K562 (cell line): ENCODE data around the gene APOM. TPM values are rescaled to one million over a fixed set of nuclear protein-coding genes. Genes with fewer than 3 reads are reported as not detected.
A peak's percentile ranks its signal among the peaks of the same experiment; 100 is the strongest.

ENCODE experiments used
- CXXC5 ChIP-seq: fragments of 250-450 bp; sonication (Bioruptor Pico); IDR thresholded peaks from 2 replicates; pipeline ENCODE4 v1.8.0; 2022; ENCODE audit warnings: inconsistent platforms, mild to moderate bottlenecking, moderate library complexity
- EHMT2 ChIP-seq: fragments of 450-650 bp; IDR thresholded peaks from 2 replicates; pipeline ENCODE4 v1.6.1; 2018; ENCODE audit warnings: antibody characterized with exemption
- FOXK1 ChIP-seq: sonication (generic); formaldehyde crosslinking; IDR thresholded peaks from 2 replicates; pipeline ENCODE4 v1.8.0; 2022; ENCODE audit warnings: missing genetic modification reagents, mild to moderate bottlenecking, borderline replicate concordance
- GATAD2A ChIP-seq: fragments of 450-650 bp; IDR thresholded peaks from 2 replicates; pipeline ENCODE4 v1.6.1; 2017
- LCOR ChIP-seq: sonication (generic); formaldehyde crosslinking; IDR thresholded peaks from 2 replicates; pipeline ENCODE4 v1.8.0; 2022; ENCODE audit warnings: mild to moderate bottlenecking, missing genetic modification reagents
- MED1 ChIP-seq: sonication (generic); formaldehyde crosslinking; IDR thresholded peaks from 2 replicates; pipeline ENCODE4 v1.8.1; 2023; ENCODE audit warnings: missing genetic modification reagents, borderline replicate concordance
- PHF8 ChIP-seq: fragments of 200-600 bp; sonication (generic); IDR thresholded peaks from 2 replicates; pipeline ENCODE4 v1.6.1; 2012; ENCODE audit warnings: mixed run types, mild to moderate bottlenecking, inconsistent platforms, low read length, moderate library complexity, borderline replicate concordance
- RHOXF2B ChIP-seq: fragments of 250-450 bp; sonication (Bioruptor Pico); conservative IDR thresholded peaks from 2 replicates; pipeline ENCODE4 v1.5.1; 2021
- SIN3A ChIP-seq, 2 experiments: fragments of 150-350 bp in 1 of 2; IDR thresholded peaks; 2 replicates each; pipeline ENCODE4 v1.6.1; 2011 to 2016; ENCODE audit warnings: borderline replicate concordance in 2 of 2, low read depth in 2 of 2, low read length in 2 of 2, mild to moderate bottlenecking in 2 of 2, moderate library complexity in 2 of 2; ENCODE audit not compliant: control insufficient read depth in 1 of 2
- WHSC1 ChIP-seq: IDR thresholded peaks from one replicate; pipeline ENCODE4 v1.6.1; 2012; ENCODE audit warnings: low read length, control low read depth, inconsistent platforms
- ZBTB17 ChIP-seq: fragments of 450-650 bp; formaldehyde crosslinking; IDR thresholded peaks from 2 replicates; pipeline ENCODE4 v1.4.0; 2020; ENCODE audit warnings: mild to moderate bottlenecking
- ZNF12 ChIP-seq: sonication (generic); formaldehyde crosslinking; IDR thresholded peaks from 2 replicates; pipeline ENCODE4 v1.4.0; 2020; ENCODE audit warnings: mild to moderate bottlenecking, missing genetic modification reagents
- ZNF175 ChIP-seq: fragments of 200-800 bp; sonication (Bioruptor generic); IDR thresholded peaks from 2 replicates; pipeline ENCODE4 v1.6.1; 2016; ENCODE audit warnings: low read depth, mild to moderate bottlenecking, missing genetic modification characterization, missing compliant biosample characterization
- polyA plus RNA-seq, 8 experiments: library from polyadenylated mRNA; depleted of rRNA in 4 of 8; stranded (reverse) in 5 of 8; unstranded in 3 of 8; fragments of >200 nt; fragmentation: Nextera tagmentation in 2 of 8; fragmentation: Illumina TruSeq in 1 of 8; extraction: Ambion mirVana in 2 of 8; extraction: Trizol in 1 of 8; gene quantifications; 2 replicates each; pipeline versions ENCODE4 v1.2.1 to v1.2.3, GENCODE V29; 2011 to 2014; ENCODE audit warnings: inconsistent platforms in 1 of 8, missing spikeins in 1 of 8
- total RNA-seq, 7 experiments: library from RNA; depleted of rRNA in 6 of 7; stranded (reverse); fragments of >200 nt in 6 of 7; fragmentation: Illumina TruSeq in 2 of 7; extraction: Trizol in 2 of 7; gene quantifications; 2 replicates each; pipeline versions ENCODE4 v1.2.1 to v1.2.3, GENCODE V29; 2011 to 2021; ENCODE audit warnings: low replicate concordance in 1 of 7
- TF ChIP-seq, protein P1 (sequence below): sonication (generic); formaldehyde crosslinking; IDR thresholded peaks from 2 replicates; pipeline ENCODE4 v1.8.0; 2022; ENCODE audit warnings: mild to moderate bottlenecking, missing genetic modification reagents
- TF ChIP-seq, protein P2 (sequence below): fragments of 450-650 bp; IDR thresholded peaks from 2 replicates; pipeline ENCODE4 v1.6.1; 2018; ENCODE audit warnings: mild to moderate bottlenecking, low read depth; ENCODE audit not compliant: partially characterized antibody
- TF ChIP-seq, protein P3 (sequence below): fragments of 250-450 bp; sonication (Bioruptor Pico); IDR thresholded peaks from 2 replicates; pipeline ENCODE4 v1.5.0; 2021
- TF ChIP-seq, protein P4 (sequence below): IDR thresholded peaks from 2 replicates; pipeline ENCODE4 v1.6.1; 2011; ENCODE audit not compliant: insufficient read length; ENCODE audit errors: extremely low read depth
- TF ChIP-seq, protein P5 (sequence below): fragments of 450-650 bp; formaldehyde crosslinking; IDR thresholded peaks from 2 replicates; pipeline ENCODE4 v1.4.0; 2020; ENCODE audit warnings: mild to moderate bottlenecking, moderate library complexity
- TF ChIP-seq, protein P6 (sequence below), 2 experiments: fragments of 450-650 bp in 1 of 2; sonication (generic) in 1 of 2; formaldehyde crosslinking in 1 of 2; IDR thresholded peaks in 1 of 2; conservative IDR thresholded peaks in 1 of 2; 2 replicates each; pipeline versions ENCODE4 v1.6.1 to v1.8.1; 2016 to 2023; ENCODE audit warnings: mild to moderate bottlenecking in 2 of 2, moderate library complexity in 2 of 2, inconsistent platforms in 1 of 2, missing genetic modification reagents in 1 of 2

The APOM gene
- total and polyA plus RNA-seq, 9 of the 15 experiments (the other 6 are each of a cell fraction or from before 2014, with no cell fraction given) = 5.7 to 24.3 (median 10.4) TPM

DNA sequence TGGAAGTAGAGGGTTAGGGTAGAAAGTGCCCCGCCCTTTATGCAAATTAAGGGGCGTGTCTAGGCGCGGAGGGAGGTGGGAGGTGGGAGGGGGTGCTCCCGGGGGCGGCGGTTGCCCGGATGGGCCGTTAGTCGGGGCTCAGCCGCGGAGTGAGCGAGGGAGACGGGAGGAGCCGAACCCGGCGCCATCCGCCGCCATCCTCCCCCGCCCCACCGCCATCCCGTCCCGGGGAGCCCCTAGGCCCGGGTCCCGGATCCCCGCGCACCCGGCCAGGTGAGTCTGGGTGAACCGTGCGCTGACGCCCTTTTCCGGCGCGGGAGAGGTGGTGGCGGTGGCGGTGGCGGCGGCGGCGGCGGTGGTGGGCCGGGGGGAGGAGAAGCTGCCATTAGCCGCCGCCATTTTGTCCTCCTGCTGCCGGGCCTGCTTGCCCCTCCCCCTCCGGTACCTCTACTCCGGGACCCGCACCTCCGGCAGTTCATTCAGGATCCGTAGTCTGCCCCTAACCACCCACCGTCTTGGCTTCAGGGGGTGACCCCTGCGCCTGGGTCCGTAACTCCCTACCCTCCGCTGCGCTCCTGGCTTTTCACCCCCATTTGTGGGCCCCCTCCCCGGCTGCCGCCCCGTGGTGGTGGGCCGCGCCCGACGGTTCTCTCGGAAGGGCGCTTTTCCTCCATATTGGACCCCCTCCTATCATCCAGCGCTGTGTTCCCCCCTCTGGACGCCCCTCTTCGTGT, 34.9 kb upstream of the APOM start, which contains the start of gene PRRC2A (continued):
- TF ChIP-seq WHSC1 (no peak), MED1 (no peak), ZNF175 (CRISPR knock-in tag) (peak; percentile 86), RHOXF2B (CRISPR knock-in tag) (no peak), LCOR (CRISPR knock-in tag) (no peak), GATAD2A (peak; percentile 97), SIN3A (IDR thresholded peaks at IDR 0.05; ENCODE audit: borderline replicate concordance in 2 of 2, control insufficient read depth in 1 of 2, low read depth in 2 of 2, low read length in 2 of 2) (peak in 1 of 2 experiments; percentile 83; a peak in 2 of 4 replicates), EHMT2 (no peak), CXXC5 (CRISPR knock-in tag) (no peak), ZNF12 (CRISPR knock-in tag) (no peak), PHF8 (peak; percentile 75), FOXK1 (no peak), ZBTB17 (CRISPR knock-in tag) (peak; percentile 67; the same call in 1 of the 2 replicates)
- TF ChIP-seq, protein P1, sequence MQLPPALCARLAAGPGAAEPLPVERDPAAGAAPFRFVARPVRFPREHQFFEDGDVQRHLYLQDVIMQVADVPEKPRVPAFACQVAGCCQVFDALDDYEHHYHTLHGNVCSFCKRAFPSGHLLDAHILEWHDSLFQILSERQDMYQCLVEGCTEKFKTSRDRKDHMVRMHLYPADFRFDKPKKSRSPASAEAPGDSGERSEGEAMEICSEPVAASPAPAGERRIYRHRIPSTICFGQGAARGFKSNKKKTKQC (CRISPR knock-in tag) = peak; percentile 93; the same call in 1 of the 2 replicates
- TF ChIP-seq, protein P2, sequence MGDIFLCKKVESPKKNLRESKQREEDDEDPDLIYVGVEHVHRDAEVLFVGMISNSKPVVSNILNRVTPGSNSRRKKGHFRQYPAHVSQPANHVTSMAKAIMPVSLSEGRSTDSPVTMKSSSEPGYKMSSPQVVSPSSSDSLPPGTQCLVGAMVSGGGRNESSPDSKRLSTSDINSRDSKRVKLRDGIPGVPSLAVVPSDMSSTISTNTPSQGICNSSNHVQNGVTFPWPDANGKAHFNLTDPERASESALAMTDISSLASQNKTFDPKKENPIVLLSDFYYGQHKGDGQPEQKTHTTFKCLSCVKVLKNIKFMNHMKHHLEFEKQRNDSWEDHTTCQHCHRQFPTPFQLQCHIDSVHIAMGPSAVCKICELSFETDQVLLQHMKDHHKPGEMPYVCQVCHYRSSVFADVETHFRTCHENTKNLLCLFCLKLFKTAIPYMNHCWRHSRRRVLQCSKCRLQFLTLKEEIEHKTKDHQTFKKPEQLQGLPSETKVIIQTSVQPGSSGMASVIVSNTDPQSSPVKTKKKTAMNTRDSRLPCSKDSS = no peak
- TF ChIP-seq, protein P3, sequence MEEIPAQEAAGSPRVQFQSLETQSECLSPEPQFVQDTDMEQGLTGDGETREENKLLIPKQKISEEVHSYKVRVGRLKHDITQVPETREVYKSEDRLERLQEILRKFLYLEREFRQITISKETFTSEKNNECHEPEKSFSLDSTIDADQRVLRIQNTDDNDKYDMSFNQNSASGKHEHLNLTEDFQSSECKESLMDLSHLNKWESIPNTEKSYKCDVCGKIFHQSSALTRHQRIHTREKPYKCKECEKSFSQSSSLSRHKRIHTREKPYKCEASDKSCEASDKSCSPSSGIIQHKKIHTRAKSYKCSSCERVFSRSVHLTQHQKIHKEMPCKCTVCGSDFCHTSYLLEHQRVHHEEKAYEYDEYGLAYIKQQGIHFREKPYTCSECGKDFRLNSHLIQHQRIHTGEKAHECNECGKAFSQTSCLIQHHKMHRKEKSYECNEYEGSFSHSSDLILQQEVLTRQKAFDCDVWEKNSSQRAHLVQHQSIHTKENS (CRISPR knock-in tag) = no peak
- TF ChIP-seq, protein P4, sequence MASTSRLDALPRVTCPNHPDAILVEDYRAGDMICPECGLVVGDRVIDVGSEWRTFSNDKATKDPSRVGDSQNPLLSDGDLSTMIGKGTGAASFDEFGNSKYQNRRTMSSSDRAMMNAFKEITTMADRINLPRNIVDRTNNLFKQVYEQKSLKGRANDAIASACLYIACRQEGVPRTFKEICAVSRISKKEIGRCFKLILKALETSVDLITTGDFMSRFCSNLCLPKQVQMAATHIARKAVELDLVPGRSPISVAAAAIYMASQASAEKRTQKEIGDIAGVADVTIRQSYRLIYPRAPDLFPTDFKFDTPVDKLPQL = no peak
- TF ChIP-seq, protein P5, sequence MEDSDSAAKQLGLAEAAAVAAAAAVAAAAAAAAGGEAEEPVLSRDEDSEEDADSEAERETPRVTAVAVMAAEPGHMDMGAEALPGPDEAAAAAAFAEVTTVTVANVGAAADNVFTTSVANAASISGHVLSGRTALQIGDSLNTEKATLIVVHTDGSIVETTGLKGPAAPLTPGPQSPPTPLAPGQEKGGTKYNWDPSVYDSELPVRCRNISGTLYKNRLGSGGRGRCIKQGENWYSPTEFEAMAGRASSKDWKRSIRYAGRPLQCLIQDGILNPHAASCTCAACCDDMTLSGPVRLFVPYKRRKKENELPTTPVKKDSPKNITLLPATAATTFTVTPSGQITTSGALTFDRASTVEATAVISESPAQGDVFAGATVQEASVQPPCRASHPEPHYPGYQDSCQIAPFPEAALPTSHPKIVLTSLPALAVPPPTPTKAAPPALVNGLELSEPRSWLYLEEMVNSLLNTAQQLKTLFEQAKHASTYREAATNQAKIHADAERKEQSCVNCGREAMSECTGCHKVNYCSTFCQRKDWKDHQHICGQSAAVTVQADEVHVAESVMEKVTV (CRISPR knock-in tag) = peak; percentile 32; the same call in 1 of the 2 replicates
- TF ChIP-seq, protein P6, sequence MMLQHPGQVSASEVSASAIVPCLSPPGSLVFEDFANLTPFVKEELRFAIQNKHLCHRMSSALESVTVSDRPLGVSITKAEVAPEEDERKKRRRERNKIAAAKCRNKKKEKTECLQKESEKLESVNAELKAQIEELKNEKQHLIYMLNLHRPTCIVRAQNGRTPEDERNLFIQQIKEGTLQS (IDR thresholded peaks at IDR 0.05) = no peak
- TF ChIP-seq, protein P6 (CRISPR knock-in tag; conservative IDR thresholded peaks at IDR 0.05) = no peak
